Retinal pigment epithelial cell (primary cell): Measurements from ENCODE around the gene ATG5.

ENCODE experiments used
- DNase-seq: peaks from one replicate; pipeline ENCODE4 v3.0.0-alpha.2; 2010; ENCODE audit warnings: low read depth
- H3K4me3 ChIP-seq: 2 replicates; pipeline ENCODE4 v1.5.1; 2011; ENCODE audit warnings: mild to moderate bottlenecking, low read length, control low read depth, moderate library complexity
- CTCF ChIP-seq: conservative IDR thresholded peaks from 2 replicates; pipeline ENCODE4 v1.5.1; 2011; ENCODE audit warnings: low read depth, low read length, control low read depth, inconsistent platforms

Gene ATG5

GRCh38 chr6:106170030-106170791 is 155.3 kb downstream of the ATG5 start:
- H3K4me3 ChIP-seq, result no peak overlapping the region
- no peak for DNase-seq
- TF ChIP-seq CTCF, result no peak

GRCh38 chr6:106169517-106169916 is 156.0 kb downstream of the ATG5 start:
- TF ChIP-seq CTCF, result no peak

GRCh38 chr6:106168097-106168888 is 157.3 kb downstream of the ATG5 start:
- DNase-seq, result no peak
- no peak for TF ChIP-seq CTCF
- H3K4me3 ChIP-seq, result no peak overlapping the region

More at GRCh38 chr6:106169517-106169916, 156.0 kb downstream of the ATG5 start:
- H3K4me3 ChIP-seq, result no peak overlapping the region
- DNase-seq, result no peak

- TF ChIP-seq CTCF, result no peak
- no peak for DNase-seq
Observed at GRCh38 chr6:106167096-106167814, 158.3 kb downstream of the ATG5 start.

GRCh38 chr6:106165885-106166485 is 159.6 kb downstream of the ATG5 start:
- no peak overlapping the region for H3K4me3 ChIP-seq
- DNase-seq, result no peak
- TF ChIP-seq CTCF, result no peak

More at GRCh38 chr6:106167096-106167814, 158.3 kb downstream of the ATG5 start:
- H3K4me3 ChIP-seq, result no peak overlapping the region

GRCh38 chr6:106163966-106164877 is 161.3 kb downstream of the ATG5 start:
- no peak for TF ChIP-seq CTCF
- no peak overlapping the region for H3K4me3 ChIP-seq
- no peak for DNase-seq
